Caco-2 (cell line): ENCODE data around the gene PDLIM4. TPM values are rescaled to one million over a fixed set of nuclear protein-coding genes. Genes with fewer than 3 reads are reported as not detected.
A peak's percentile ranks its signal among the peaks of the same experiment; 100 is the strongest.

ENCODE experiments used
- BruUV-seq: library from RNA; stranded (reverse); fragments of 400-500 nt; replicated peaks from 2 replicates; lab custom pipeline; 2021; lab: Mats Ljungman, UMichigan
- CTCF ChIA-PET: fragments of 300-600 bp; sonication (Branson Sonifier 250); formaldehyde crosslinking; loops from one replicate; lab custom pipeline; 2022; ENCODE audit warnings: antibody characterized with exemption; lab: Charles Lee
- POLR2A ChIA-PET: fragments of 300-600 bp; sonication (Branson Sonifier 250); formaldehyde crosslinking; loops from one replicate; lab custom pipeline; 2022; ENCODE audit warnings: antibody characterized with exemption; lab: Charles Lee
- DNase-seq, 2 experiments: peaks; one replicate each; pipeline versions ENCODE4 v3.0.0 to v3.0.0-alpha.2; 2020 to 2022
- H3K27me3 ChIP-seq: replicated peaks from 2 replicates; pipeline ENCODE4 v1.6.0; 2011; ENCODE audit warnings: low read length; ENCODE audit not compliant: control insufficient read depth, insufficient read depth
- H3K36me3 ChIP-seq: 2 replicates; pipeline ENCODE4 v1.5.1; 2011; ENCODE audit warnings: low read length; ENCODE audit not compliant: control insufficient read depth, insufficient read depth
- H3K4me1 ChIP-seq: fragments of 250-450 bp; sonication (Bioruptor Pico); 2 replicates; pipeline ENCODE4 v1.5.1; 2020; ENCODE audit warnings: mild to moderate bottlenecking
- H3K4me3 ChIP-seq: 2 replicates; pipeline ENCODE4 v1.5.1; 2011; ENCODE audit warnings: low read depth, mild to moderate bottlenecking, control low read depth, low read length
- H3K9me3 ChIP-seq: fragments of 250-450 bp; sonication (Bioruptor Pico); 2 replicates; pipeline ENCODE4 v1.5.1; 2020; ENCODE audit warnings: mild to moderate bottlenecking, moderate library complexity
- H3K27ac Mint-ChIP-seq: one replicate; pipeline ENCODE4 v1.8.0; 2022; ENCODE audit warnings: mixed read lengths; ENCODE audit not compliant: unreplicated experiment
- H3K27me3 Mint-ChIP-seq: one replicate; pipeline ENCODE4 v1.8.0; 2022; ENCODE audit warnings: mixed read lengths; ENCODE audit not compliant: insufficient read depth, unreplicated experiment
- H3K36me3 Mint-ChIP-seq: one replicate; pipeline ENCODE4 v1.8.0; 2022; ENCODE audit warnings: mild to moderate bottlenecking, mixed read lengths; ENCODE audit not compliant: insufficient read depth, unreplicated experiment
- H3K4me1 Mint-ChIP-seq: one replicate; pipeline ENCODE4 v1.8.0; 2022; ENCODE audit warnings: low read depth, mixed read lengths; ENCODE audit not compliant: unreplicated experiment
- H3K4me3 Mint-ChIP-seq: one replicate; pipeline ENCODE4 v1.8.0; 2022; ENCODE audit warnings: mild to moderate bottlenecking, moderate library complexity, mixed read lengths; ENCODE audit not compliant: unreplicated experiment
- H3K9me3 Mint-ChIP-seq: one replicate; pipeline ENCODE4 v1.8.0; 2022; ENCODE audit warnings: mixed read lengths; ENCODE audit not compliant: unreplicated experiment
- CTCF ChIP-seq, 2 experiments: fragments of 200-600 bp in 1 of 2; IDR thresholded peaks; 1 replicate in 1 of 2; 2 replicates in 1 of 2; pipeline versions ENCODE4 v1.5.1 to v1.8.0; 2011 to 2022; ENCODE audit warnings: antibody characterized with exemption in 1 of 2, control low read depth in 1 of 2, inconsistent platforms in 1 of 2, low read depth in 1 of 2, low read length in 1 of 2, mild to moderate bottlenecking in 1 of 2, moderate library complexity in 1 of 2; ENCODE audit not compliant: insufficient read depth in 1 of 2, severe bottlenecking in 1 of 2, unreplicated experiment in 1 of 2
- intact Hi-C: fragments of 100-400 bp; cut with micrococcal nuclease; formaldehyde crosslinking; loops from one replicate; pipeline ENCODE4 v1.10.0; 2022; ENCODE audit not compliant: unreplicated experiment
- total RNA-seq: library from RNA; stranded (reverse); gene quantifications from 2 replicates; pipeline ENCODE4 v1.2.3, GENCODE V29; 2022

Gene PDLIM4
- total RNA-seq, 1 experiment from 2014 or later, result not detected

- Histone ChIP-seq H3K27me3 (no peaks in the 10 kb centered on the region), H3K4me1 (no peaks in the 10 kb centered on the region), H3K9me3 (no peaks in the 10 kb centered on the region), H3K4me3 (no peak overlapping the region), H3K36me3 (no peaks in the 10 kb centered on the region)
- intact Hi-C loops, result no loop called here
- BruUV-seq, result no TSS peak
- no peak overlapping the region for H3K27ac Mint-ChIP-seq
- no peaks in the 10 kb centered on the region for H3K27me3 Mint-ChIP-seq
- H3K4me1 Mint-ChIP-seq, result no peaks in the 10 kb centered on the region
- no peaks in the 10 kb centered on the region for H3K36me3 Mint-ChIP-seq
- peak in 1 of 2 experiments; percentile 12 for DNase-seq
- POLR2A ChIA-PET, result no interaction called here
- CTCF ChIA-PET, result no interaction called here
- H3K4me3 Mint-ChIP-seq, result no peak overlapping the region
- no peak for TF ChIP-seq CTCF (IDR thresholded peaks at IDR 0.05; ENCODE audit: insufficient read depth in 1 of 2, low read depth in 1 of 2, low read length in 1 of 2, severe bottlenecking in 1 of 2, unreplicated experiment in 1 of 2)
- H3K9me3 Mint-ChIP-seq, result no peaks in the 10 kb centered on the region
These were observed 1.3 kb upstream of the PDLIM4 start for GRCh38 chr5:132256086-132256782.

GRCh38 chr5:132256783-132257130 lies 739 bp upstream of the PDLIM4 start:
- intact Hi-C loops, result no loop called here
- Histone ChIP-seq H3K36me3 (no peaks in the 10 kb centered on the region), H3K27me3 (no peaks in the 10 kb centered on the region), H3K9me3 (no peaks in the 10 kb centered on the region), H3K4me3 (no peak overlapping the region), H3K4me1 (no peaks in the 10 kb centered on the region)
- no peak overlapping the region for H3K4me3 Mint-ChIP-seq
- CTCF ChIA-PET, result no interaction called here
- BruUV-seq, result no TSS peak
- no peak for TF ChIP-seq CTCF (IDR thresholded peaks at IDR 0.05; ENCODE audit: insufficient read depth in 1 of 2, low read depth in 1 of 2, low read length in 1 of 2, severe bottlenecking in 1 of 2, unreplicated experiment in 1 of 2)
- POLR2A ChIA-PET, result no interaction called here
- no peaks in the 10 kb centered on the region for H3K27me3 Mint-ChIP-seq
- H3K36me3 Mint-ChIP-seq, result no peaks in the 10 kb centered on the region
- DNase-seq, result peak in 1 of 2 experiments; percentile 12
- no peaks in the 10 kb centered on the region for H3K4me1 Mint-ChIP-seq
- no peaks in the 10 kb centered on the region for H3K9me3 Mint-ChIP-seq
- no peak overlapping the region for H3K27ac Mint-ChIP-seq

GRCh38 chr5:132258102-132259068 lies 889 bp downstream of the PDLIM4 start:
- H3K36me3 Mint-ChIP-seq, result no peaks in the 10 kb centered on the region
- no peak for TF ChIP-seq CTCF (IDR thresholded peaks at IDR 0.05; ENCODE audit: insufficient read depth in 1 of 2, low read depth in 1 of 2, low read length in 1 of 2, severe bottlenecking in 1 of 2, unreplicated experiment in 1 of 2)
- no peak overlapping the region for H3K27ac Mint-ChIP-seq
- H3K4me1 ChIP-seq, result no peaks in the 10 kb centered on the region
- no TSS peak for BruUV-seq
- POLR2A ChIA-PET, result no interaction called here
- H3K9me3 ChIP-seq, result no peaks in the 10 kb centered on the region
- no peaks in the 10 kb centered on the region for H3K9me3 Mint-ChIP-seq
- H3K36me3 ChIP-seq, result no peaks in the 10 kb centered on the region
- CTCF ChIA-PET, result no interaction called here
- H3K27me3 Mint-ChIP-seq, result no peaks in the 10 kb centered on the region
- H3K4me3 ChIP-seq, result no peak overlapping the region
- intact Hi-C loops, result no loop called here
- no peaks in the 10 kb centered on the region for H3K4me1 Mint-ChIP-seq
- no peak overlapping the region for H3K4me3 Mint-ChIP-seq
- peak in 1 of 2 experiments; percentile 37 for DNase-seq
- H3K27me3 ChIP-seq, result no peaks in the 10 kb centered on the region
